HEK293T (cell line): ENCODE data around the gene GRIN2A.

Experiments
- CTCF ChIA-PET: fragments of 350-600 bp; formaldehyde crosslinking; extraction: SDS; loops from one replicate; lab custom pipeline; 2021; ENCODE audit warnings: antibody characterized with exemption, inconsistent platforms; lab: Yijun Ruan, JAX
- POLR2A ChIA-PET: fragments of 350-600 bp; formaldehyde crosslinking; extraction: SDS; loops from one replicate; lab custom pipeline; 2020; ENCODE audit warnings: antibody characterized with exemption, inconsistent platforms; lab: Yijun Ruan, JAX
- DNase-seq: peaks from one replicate; pipeline ENCODE4 v3.0.0; 2012; ENCODE audit warnings: mixed read lengths; ENCODE audit errors: extremely low spot score
- ARNT ChIP-seq: fragments of 450-650 bp; IDR thresholded peaks from 2 replicates; pipeline ENCODE4 v1.6.1; 2017; ENCODE audit warnings: mild to moderate bottlenecking
- BHLHE40 ChIP-seq: fragments of 450-650 bp; IDR thresholded peaks from 2 replicates; pipeline ENCODE4 v1.6.1; 2016; ENCODE audit warnings: mild to moderate bottlenecking, moderate library complexity, borderline replicate concordance
- CTBP1 ChIP-seq: fragments of 450-650 bp; IDR thresholded peaks from 2 replicates; pipeline ENCODE4 v1.6.1; 2016; ENCODE audit warnings: borderline replicate concordance
- ELF4 ChIP-seq: fragments of 450-650 bp; IDR thresholded peaks from 2 replicates; pipeline ENCODE4 v1.6.1; 2017; ENCODE audit warnings: antibody characterized with exemption
- FOXA1 ChIP-seq: fragments of 450-650 bp; IDR thresholded peaks from 2 replicates; pipeline ENCODE4 v1.6.1; 2016; ENCODE audit warnings: mild to moderate bottlenecking
- FOXK2 ChIP-seq: fragments of 450-650 bp; IDR thresholded peaks from 2 replicates; pipeline ENCODE4 v1.6.1; 2016; ENCODE audit warnings: mild to moderate bottlenecking
- FOXM1 ChIP-seq: fragments of 450-650 bp; IDR thresholded peaks from 2 replicates; pipeline ENCODE4 v1.6.1; 2017; ENCODE audit warnings: mild to moderate bottlenecking, borderline replicate concordance
- HDGF ChIP-seq: fragments of 450-650 bp; IDR thresholded peaks from 2 replicates; pipeline ENCODE4 v1.6.1; 2017; ENCODE audit warnings: antibody characterized with exemption, borderline replicate concordance
- L3MBTL2 ChIP-seq: fragments of 450-650 bp; conservative IDR thresholded peaks from 2 replicates; pipeline ENCODE4 v1.6.1; 2016; ENCODE audit warnings: mild to moderate bottlenecking
- LEF1 ChIP-seq: fragments of 450-650 bp; IDR thresholded peaks from 2 replicates; pipeline ENCODE4 v1.6.1; 2017; ENCODE audit warnings: mild to moderate bottlenecking, borderline replicate concordance
- NFRKB ChIP-seq: fragments of 450-650 bp; IDR thresholded peaks from 2 replicates; pipeline ENCODE4 v1.6.1; 2016; ENCODE audit warnings: mild to moderate bottlenecking, moderate library complexity
- SP1 ChIP-seq: fragments of 450-650 bp; IDR thresholded peaks from 2 replicates; pipeline ENCODE4 v1.6.1; 2017
- SUZ12 ChIP-seq: fragments of 450-650 bp; IDR thresholded peaks from 2 replicates; pipeline ENCODE4 v1.6.1; 2016; ENCODE audit warnings: mild to moderate bottlenecking
- TARDBP ChIP-seq: fragments of 450-650 bp; IDR thresholded peaks from 2 replicates; pipeline ENCODE4 v1.6.1; 2016
- ZNF384 ChIP-seq: fragments of 450-650 bp; IDR thresholded peaks from 2 replicates; pipeline ENCODE4 v1.6.1; 2016
- TF ChIP-seq, protein P1 (sequence below): fragments of 450-650 bp; IDR thresholded peaks from 2 replicates; pipeline ENCODE4 v1.6.1; 2016

GRIN2A gene

DNA sequence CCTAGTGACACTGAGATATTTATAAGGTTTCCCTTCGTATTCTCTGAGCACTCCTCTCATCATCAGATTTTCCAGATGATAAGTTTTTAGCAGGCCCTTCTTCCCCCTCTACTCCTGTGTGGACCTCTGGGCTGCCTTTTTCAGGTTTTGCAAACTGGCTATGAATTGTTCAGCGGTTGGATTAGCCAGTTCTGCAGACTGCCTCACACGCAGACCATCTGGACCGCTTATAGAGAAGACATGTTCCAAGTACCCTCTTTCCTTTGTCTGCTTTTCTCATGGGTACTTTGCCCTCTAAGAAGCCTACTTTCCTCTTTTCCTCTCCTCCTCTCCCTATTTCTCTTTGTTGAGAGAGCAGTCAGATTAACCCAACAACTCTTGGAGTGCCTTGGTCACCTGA lies 111.6 kb downstream of the GRIN2A start:
- POLR2A ChIA-PET = no interaction called here
- TF ChIP-seq SP1 = no peak
- no peak for TF ChIP-seq ELF4
- TF ChIP-seq BHLHE40 = no peak
- TF ChIP-seq HDGF = no peak
- TF ChIP-seq FOXM1 = no peak
- TF ChIP-seq FOXA1 = no peak
- no peak for TF ChIP-seq NFRKB
- TF ChIP-seq SUZ12 = no peak
- TF ChIP-seq TARDBP = no peak
- no peak for TF ChIP-seq ARNT
- TF ChIP-seq, protein P1, sequence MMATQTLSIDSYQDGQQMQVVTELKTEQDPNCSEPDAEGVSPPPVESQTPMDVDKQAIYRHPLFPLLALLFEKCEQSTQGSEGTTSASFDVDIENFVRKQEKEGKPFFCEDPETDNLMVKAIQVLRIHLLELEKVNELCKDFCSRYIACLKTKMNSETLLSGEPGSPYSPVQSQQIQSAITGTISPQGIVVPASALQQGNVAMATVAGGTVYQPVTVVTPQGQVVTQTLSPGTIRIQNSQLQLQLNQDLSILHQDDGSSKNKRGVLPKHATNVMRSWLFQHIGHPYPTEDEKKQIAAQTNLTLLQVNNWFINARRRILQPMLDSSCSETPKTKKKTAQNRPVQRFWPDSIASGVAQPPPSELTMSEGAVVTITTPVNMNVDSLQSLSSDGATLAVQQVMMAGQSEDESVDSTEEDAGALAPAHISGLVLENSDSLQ = no peak
- no peak for TF ChIP-seq LEF1
- no peak for TF ChIP-seq FOXK2
- DNase-seq = no peak
- CTCF ChIA-PET = no interaction called here

GRCh38 chr16:10069374-10069773 lies 112.9 kb downstream of the GRIN2A start:
- CTCF ChIA-PET = no interaction called here
- TF ChIP-seq FOXK2 = no peak
- no peak for TF ChIP-seq FOXM1
- TF ChIP-seq ELF4 = no peak
- no peak for TF ChIP-seq BHLHE40
- TF ChIP-seq CTBP1 = no peak
- no peak for TF ChIP-seq NFRKB
- no peak for TF ChIP-seq SP1
- TF ChIP-seq HDGF = no peak
- TF ChIP-seq ZNF384 = no peak
- no peak for TF ChIP-seq SUZ12
- TF ChIP-seq, protein P1 = no peak
- no peak for TF ChIP-seq L3MBTL2
- TF ChIP-seq FOXA1 = no peak
- no peak for TF ChIP-seq LEF1
- DNase-seq = no peak
- POLR2A ChIA-PET = no interaction called here

DNA sequence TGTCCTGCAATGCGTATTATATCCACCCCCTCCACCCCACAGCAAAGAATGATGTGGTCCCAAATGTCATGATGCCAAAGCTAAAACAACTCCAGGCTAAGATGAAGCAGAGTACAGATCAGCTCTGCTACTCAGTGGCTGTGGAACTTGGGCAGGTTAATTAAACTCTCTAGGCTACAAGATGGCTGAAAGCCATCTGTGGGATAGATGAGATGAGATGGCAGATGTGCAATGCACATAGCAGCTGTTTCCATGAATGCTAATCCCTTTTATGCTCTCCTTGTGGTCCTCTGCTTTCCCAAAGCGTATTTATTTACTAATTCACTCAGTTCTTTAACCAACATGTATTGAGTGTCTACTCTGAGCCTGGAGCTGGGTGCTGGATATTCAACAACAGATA lies 114.4 kb downstream of the GRIN2A start:
- DNase-seq = no peak
- CTCF ChIA-PET = no interaction called here
- TF ChIP-seq NFRKB (no peak), FOXM1 (no peak), HDGF (no peak), ARNT (no peak), FOXK2 (no peak), TARDBP (no peak), L3MBTL2 (no peak), BHLHE40 (no peak), SP1 (no peak), ELF4 (no peak), FOXA1 (no peak), ZNF384 (no peak), CTBP1 (no peak), LEF1 (no peak), SUZ12 (no peak)
- TF ChIP-seq, protein P1 = no peak
- POLR2A ChIA-PET = no interaction called here

DNA sequence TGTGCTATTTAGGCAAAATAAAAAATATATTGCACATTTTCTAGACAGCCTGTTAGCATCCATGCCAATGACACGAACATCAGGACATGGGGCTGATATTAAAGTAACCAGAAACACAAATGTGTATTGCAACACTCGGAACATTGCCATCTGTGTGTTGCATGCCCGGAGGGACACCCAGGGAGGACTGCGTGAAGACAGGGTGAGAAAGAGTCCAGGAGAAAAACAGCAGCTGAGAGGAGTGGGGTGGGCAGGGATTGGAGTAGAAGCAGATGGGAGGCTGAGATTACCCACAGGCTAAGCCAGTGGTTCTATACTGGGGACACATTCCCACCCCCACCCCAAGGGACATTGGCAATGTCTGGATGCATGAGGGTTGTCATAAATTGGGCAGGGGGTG lies 114.8 kb downstream of the GRIN2A start:
- POLR2A ChIA-PET = no interaction called here
- CTCF ChIA-PET = no interaction called here
- DNase-seq = no peak
- TF ChIP-seq CTBP1 (no peak), TARDBP (no peak), FOXA1 (no peak), NFRKB (no peak), L3MBTL2 (no peak), ARNT (no peak), FOXK2 (no peak), LEF1 (no peak), FOXM1 (no peak), HDGF (no peak), BHLHE40 (no peak), SP1 (no peak), SUZ12 (no peak), ZNF384 (no peak), ELF4 (no peak)
- TF ChIP-seq, protein P1 = no peak

DNA sequence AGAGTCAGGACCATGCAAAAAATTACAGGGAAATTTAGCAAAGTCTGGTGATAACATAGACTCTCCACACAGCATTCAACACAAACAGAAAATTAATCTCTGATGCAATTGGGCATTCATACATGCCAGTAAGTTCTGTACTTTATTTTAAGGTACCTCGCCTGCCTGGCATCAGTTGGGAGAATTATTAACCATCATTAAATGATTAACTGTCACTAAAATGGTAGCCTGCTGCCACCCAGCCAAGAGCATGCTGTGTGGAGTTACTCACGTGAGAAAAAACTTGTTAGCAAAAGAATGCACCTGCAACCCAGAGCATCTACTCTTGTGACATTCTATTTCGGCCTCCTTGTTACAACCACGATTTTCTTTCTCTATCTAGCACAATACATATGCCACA lies 117.2 kb downstream of the GRIN2A start:
- ChIA-PET POLR2A (no interaction called here), CTCF (no interaction called here)
- TF ChIP-seq L3MBTL2 = no peak
- no peak for TF ChIP-seq SUZ12
- no peak for TF ChIP-seq LEF1
- TF ChIP-seq BHLHE40 = no peak
- no peak for TF ChIP-seq ARNT
- TF ChIP-seq FOXA1 = no peak
- no peak for TF ChIP-seq SP1
- TF ChIP-seq, protein P1 = no peak
- no peak for TF ChIP-seq FOXM1
- TF ChIP-seq ELF4 = no peak
- TF ChIP-seq TARDBP = no peak
- no peak for DNase-seq
